RWPE1 (cell line): ENCODE results near the gene GJC1.

Experiments used
- CTCF ChIA-PET: fragments of 350-600 bp; sonication (Branson Sonifier 250); formaldehyde crosslinking; extraction: SDS; loops from one replicate; lab custom pipeline; 2021; lab: Yijun Ruan, JAX
- POLR2A ChIA-PET: fragments of 400-600 bp; formaldehyde crosslinking; extraction: SDS; loops from one replicate; lab custom pipeline; 2020; ENCODE audit warnings: antibody characterized with exemption; ENCODE audit not compliant: low non-redundant PET; lab: Yijun Ruan, JAX
- DNase-seq: peaks from one replicate; pipeline ENCODE4 v3.0.0; 2012; ENCODE audit warnings: low spot score
- H3K27ac ChIP-seq: fragments of 450-650 bp; 2 replicates; pipeline ENCODE4 v1.5.1; 2017
- TF ChIP-seq, protein P1 (sequence below): fragments of 450-650 bp; conservative IDR thresholded peaks from 2 replicates; pipeline ENCODE4 v1.5.1; 2017; ENCODE audit warnings: low read depth, mild to moderate bottlenecking

GJC1 gene

DNA sequence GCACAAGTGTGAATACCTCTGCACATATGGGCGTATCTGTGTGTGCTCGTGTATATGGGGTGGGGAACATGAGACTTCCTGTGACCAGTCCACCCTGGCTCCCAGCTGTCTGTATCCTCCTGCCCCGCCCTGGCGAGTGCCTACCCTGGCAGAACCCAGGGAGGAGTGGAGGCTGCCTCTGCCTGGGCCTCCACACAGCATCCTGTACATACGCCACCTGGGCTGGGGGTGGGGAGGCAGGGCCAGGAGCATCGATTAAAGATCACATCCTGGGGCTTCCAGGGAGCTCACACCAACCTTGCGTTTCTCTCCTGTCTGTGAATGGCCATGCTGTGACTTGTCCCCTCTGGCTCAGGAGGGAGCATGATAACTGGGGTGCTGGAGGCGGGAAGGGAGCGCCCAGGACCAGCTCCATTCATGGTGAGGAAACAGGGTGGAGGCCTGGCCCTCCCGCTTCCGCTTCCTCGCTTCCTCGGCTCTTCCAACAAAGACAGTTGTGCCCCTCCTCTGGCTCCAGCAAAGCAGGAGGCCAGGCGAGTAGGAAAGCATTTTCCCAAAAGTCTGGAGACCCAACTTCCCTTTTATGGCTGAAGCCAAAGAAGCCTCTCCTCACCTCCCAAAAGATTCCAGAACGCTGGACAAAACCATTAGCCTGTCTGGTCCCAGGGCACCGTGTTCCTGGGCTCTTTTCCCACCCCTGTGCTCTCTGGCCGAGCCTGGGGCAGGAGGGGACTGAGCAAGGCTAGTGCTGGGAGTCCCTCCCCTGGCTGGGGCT is 48.3 kb downstream of the GJC1 start:
- ChIA-PET CTCF (interaction anchor here (1.2 to 8.0 kb wide), 3 partner anchors 82 to 97 kb away, joined by 4 to 94 read pairs (median 4); no protein-coding TSS in a partner anchor), POLR2A (interaction anchor here (0.5 kb wide), 1 partner anchor 103 kb away, joined by 4 read pairs; no protein-coding TSS in a partner anchor)
- no peak overlapping the region for H3K27ac ChIP-seq
- TF ChIP-seq, protein P1, sequence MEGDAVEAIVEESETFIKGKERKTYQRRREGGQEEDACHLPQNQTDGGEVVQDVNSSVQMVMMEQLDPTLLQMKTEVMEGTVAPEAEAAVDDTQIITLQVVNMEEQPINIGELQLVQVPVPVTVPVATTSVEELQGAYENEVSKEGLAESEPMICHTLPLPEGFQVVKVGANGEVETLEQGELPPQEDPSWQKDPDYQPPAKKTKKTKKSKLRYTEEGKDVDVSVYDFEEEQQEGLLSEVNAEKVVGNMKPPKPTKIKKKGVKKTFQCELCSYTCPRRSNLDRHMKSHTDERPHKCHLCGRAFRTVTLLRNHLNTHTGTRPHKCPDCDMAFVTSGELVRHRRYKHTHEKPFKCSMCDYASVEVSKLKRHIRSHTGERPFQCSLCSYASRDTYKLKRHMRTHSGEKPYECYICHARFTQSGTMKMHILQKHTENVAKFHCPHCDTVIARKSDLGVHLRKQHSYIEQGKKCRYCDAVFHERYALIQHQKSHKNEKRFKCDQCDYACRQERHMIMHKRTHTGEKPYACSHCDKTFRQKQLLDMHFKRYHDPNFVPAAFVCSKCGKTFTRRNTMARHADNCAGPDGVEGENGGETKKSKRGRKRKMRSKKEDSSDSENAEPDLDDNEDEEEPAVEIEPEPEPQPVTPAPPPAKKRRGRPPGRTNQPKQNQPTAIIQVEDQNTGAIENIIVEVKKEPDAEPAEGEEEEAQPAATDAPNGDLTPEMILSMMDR, result no peak
- no peak for DNase-seq

DNA sequence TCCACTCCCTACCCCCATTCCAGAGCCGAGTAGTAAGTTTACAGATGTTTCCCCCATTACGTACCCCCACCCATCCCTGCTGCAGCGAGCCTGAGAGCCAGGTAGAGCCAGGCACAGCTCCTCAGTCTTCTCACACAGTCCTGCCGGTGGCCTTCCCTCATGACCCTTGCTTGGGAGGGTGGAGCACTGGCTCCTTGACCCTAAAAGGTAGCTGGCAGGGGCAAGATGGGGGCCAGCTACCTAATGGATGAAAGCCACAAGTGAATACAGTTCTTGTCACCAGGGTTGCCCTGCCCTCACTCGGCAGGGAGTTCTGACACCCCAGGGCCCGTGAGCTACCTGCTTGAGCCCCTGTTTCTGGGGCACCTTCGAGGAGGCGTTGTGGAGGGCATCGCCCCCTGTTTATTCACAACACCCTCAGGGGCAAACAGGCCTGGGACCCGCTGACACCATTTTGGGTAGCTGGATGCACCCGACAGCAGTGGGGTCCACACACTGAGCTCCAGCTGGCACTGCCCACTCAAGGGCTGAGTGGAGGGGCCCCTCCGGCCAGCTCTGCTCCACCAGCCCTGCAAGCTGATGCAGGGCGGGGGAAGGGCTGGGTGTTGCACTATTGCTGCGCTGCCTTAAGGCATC is 49.1 kb downstream of the GJC1 start:
- DNase-seq, result no peak
- POLR2A ChIA-PET, result interaction anchor here (0.5 kb wide), 1 partner anchor 104 kb away, joined by 4 read pairs; no protein-coding TSS in a partner anchor

DNA sequence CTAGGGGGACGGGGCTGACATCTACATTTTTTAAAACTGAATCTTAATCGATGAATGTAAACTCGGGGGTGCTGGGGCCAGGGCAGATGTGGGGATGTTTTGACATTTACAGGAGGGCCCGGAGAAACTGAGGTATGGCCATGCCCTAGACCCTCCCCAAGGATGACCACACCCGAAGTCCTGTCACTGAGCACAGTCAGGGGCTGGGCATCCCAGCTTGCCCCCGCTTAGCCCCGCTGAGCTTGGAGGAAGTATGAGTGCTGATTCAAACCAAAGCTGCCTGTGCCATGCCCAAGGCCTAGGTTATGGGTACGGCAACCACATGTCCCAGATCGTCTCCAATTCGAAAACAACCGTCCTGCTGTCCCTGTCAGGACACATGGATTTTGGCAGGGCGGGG is 49.9 kb downstream of the GJC1 start:
- no peak overlapping the region for H3K27ac ChIP-seq
- TF ChIP-seq, protein P1, result no peak
- POLR2A ChIA-PET, result no interaction called here
- CTCF ChIA-PET, result interaction anchor here (0.7 to 8.0 kb wide), 13 partner anchors 15 to 418 kb away, joined by 3 to 94 read pairs (median 7); no protein-coding TSS in a partner anchor
- no peak for DNase-seq

More for the DNA sequence above, 49.1 kb downstream of the GJC1 start:
- CTCF ChIA-PET, result interaction anchor here (0.7 to 8.0 kb wide), 3 partner anchors 51 to 96 kb away, joined by 3 to 94 read pairs (median 16); no protein-coding TSS in a partner anchor
- TF ChIP-seq, protein P1, result no peak
- H3K27ac ChIP-seq, result no peak overlapping the region

DNA sequence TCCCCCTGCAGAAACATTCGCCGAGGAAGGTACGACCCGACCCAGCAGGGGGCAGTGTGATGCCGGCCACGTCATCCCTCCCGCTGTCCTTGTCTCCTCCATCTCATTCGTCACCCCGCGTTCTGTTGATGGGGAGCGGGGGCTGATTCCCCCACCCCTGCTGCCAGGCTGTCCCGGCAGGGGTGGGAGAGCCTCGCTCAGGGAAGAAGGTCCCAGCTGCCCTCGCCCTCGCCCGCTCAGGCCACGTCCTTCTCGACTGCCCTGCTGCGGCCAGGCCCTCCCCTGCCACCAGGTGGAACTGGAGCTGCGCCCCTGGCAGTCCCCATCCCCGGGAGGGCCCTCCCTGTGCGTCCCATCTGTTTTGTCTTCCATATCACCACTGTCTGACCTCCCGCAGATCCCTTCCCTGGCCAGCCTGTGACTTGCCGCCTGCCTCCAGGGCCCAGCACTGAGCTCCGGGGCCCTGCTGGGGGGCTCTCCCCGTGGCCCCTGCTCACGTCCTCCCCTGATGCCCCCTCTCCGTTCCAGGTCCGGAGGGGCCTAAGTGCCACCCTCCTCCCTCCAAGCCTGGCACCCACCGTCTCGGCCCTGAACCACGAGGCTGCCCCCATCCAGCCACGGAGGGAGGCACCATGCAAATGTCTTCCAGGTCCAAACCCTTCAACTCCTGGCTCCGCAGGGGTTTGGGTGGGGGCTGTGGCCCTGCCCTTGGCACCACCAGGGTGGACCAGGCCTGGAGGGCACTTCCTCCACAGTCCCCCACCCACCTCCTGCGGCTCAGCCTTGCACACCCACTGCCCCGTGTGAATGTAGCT is 50.7 kb downstream of the GJC1 start:
- ChIA-PET POLR2A (interaction anchor here (0.6 kb wide), 1 partner anchor 52 kb away, joined by 8 read pairs; no protein-coding TSS in a partner anchor), CTCF (interaction anchor here (0.6 to 8.0 kb wide), 30 partner anchors 12 to 419 kb away, joined by 3 to 94 read pairs (median 4); partner anchors contain the start of gene GJC1)
- peak overlapping the region; percentile 24 for H3K27ac ChIP-seq
- peak; percentile 77 for DNase-seq
- TF ChIP-seq, protein P1, result peak; percentile 94

DNA sequence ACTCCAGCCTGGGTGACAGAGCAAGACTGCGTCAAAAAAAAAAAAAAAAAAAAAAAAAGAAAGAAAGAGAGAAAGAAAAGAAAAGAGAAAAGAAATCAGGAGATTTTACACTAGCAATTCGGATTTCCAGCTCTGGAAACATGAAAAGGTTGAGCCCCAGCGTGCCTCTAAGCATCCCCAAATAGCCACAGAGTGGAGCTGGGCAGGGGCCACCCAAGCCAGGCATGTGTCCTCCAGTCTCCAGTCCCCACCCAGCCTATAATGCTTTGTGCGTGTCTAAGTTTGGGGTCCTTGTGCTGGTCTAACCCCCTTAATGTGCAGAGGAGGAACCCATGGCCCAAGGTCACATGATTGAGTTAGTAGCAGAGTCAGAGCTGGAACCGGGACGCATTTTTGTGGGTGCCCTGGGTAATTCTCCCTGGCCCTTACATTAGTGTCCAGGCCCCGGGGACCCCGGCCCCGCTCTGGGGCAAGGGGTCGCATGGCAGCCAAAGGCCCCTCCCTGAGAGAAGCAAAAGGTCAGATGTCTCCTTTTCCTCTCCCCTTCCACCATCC is 51.4 kb downstream of the GJC1 start:
- POLR2A ChIA-PET, result interaction anchor here (0.6 to 0.7 kb wide), 2 partner anchors 53 to 964 kb away, joined by 8 read pairs; no protein-coding TSS in a partner anchor
- no peak for DNase-seq
- TF ChIP-seq, protein P1, result no peak
- H3K27ac ChIP-seq, result no peak overlapping the region
- CTCF ChIA-PET, result interaction anchor here (0.7 to 8.0 kb wide), 19 partner anchors 12 to 1320 kb away, joined by 3 to 94 read pairs (median 5); partner anchors contain the start of gene GJC1
